ENCODE results near the gene PCGF1. TPM values are rescaled to one million over a fixed set of nuclear protein-coding genes. Genes with fewer than 3 reads are reported as not detected.

PCGF1 gene
- total RNA-seq, 1 donor from 2014 or later: 6.8 TPM

DNA sequence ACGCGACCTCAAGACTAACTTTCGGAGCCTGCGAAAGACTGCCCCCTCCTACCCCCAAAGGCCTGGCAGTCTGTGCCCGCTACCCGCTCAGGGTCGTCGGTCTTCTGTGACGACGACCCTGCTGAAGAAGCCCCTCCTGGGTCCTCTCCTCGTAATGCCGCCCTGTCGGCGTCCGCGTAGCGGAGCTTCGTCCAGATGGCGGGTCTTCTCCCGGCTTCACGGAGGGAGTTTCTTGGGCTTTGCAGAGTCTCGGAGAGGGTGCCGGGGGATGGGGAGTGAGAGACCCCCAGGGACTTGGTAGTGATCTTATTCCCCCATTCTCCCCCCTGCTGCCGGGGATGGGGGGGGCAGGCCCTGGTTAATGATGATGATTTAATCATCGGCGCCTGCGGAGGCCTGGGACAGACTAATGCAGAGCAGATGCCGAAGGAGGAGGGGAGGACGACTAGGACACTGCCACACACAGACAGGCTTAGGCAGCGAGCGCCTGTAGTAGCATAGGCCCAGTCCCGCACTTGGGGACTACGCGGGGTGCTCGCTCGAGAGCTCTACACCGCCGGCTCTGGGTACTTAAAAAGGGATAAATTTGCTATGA is 528 bp upstream of the PCGF1 start:
- Histone ChIP-seq H3K9me3 (ENCODE audit: control insufficient read depth in 3 of 3, low read length in 3 of 3) (no peaks in the 10 kb centered on the region), H3K9ac (ENCODE audit: low read depth in 1 of 3, low read length in 3 of 3) (peak overlapping the region; percentile 88 to 99 (median 98)), H3K36me3 (ENCODE audit: control insufficient read depth in 3 of 3, insufficient read depth in 3 of 3, low read length in 3 of 3) (peaks cover 16 to 19% (median 18%) of the 10 kb centered on the region in 3 donors), H3K27me3 (ENCODE audit: control insufficient read depth in 3 of 3, insufficient read depth in 3 of 3, low read length in 3 of 3) (peaks cover 35 to 53% (median 39%) of the 10 kb centered on the region in 3 donors), H3K4me3 (ENCODE audit: low read length in 3 of 3) (peak overlapping the region; percentile 97 to 100 (median 99)), H3K4me1 (ENCODE audit: control insufficient read depth in 3 of 3, insufficient read depth in 3 of 3, low read length in 3 of 3) (peaks cover 24 to 29% (median 26%) of the 10 kb centered on the region in 3 donors), H3K27ac (ENCODE audit: low read depth, low read length) (peak overlapping the region; percentile 98)

GRCh38 chr2:74505448-74506246 is 1.8 kb downstream of the PCGF1 start:
- Histone ChIP-seq H3K9ac (ENCODE audit: low read depth in 1 of 3, low read length in 3 of 3) (peak overlapping the region in 1 of 3 donors; percentile 25), H3K4me1 (ENCODE audit: control insufficient read depth in 3 of 3, insufficient read depth in 3 of 3, low read length in 3 of 3) (peaks cover 24 to 31% (median 26%) of the 10 kb centered on the region in 3 donors), H3K9me3 (ENCODE audit: control insufficient read depth in 3 of 3, low read length in 3 of 3) (no peaks in the 10 kb centered on the region), H3K27ac (ENCODE audit: low read depth, low read length) (no peak overlapping the region), H3K4me3 (ENCODE audit: low read length in 3 of 3) (peak overlapping the region; percentile 3 to 29 (median 7)), H3K27me3 (ENCODE audit: control insufficient read depth in 3 of 3, insufficient read depth in 3 of 3, low read length in 3 of 3) (peaks cover 31 to 53% (median 36%) of the 10 kb centered on the region in 3 donors), H3K36me3 (ENCODE audit: control insufficient read depth in 3 of 3, insufficient read depth in 3 of 3, low read length in 3 of 3) (peaks cover 16 to 19% (median 18%) of the 10 kb centered on the region in 3 donors)

- Histone ChIP-seq H3K27ac (ENCODE audit: low read depth, low read length) (peak overlapping the region; percentile 77), H3K27me3 (ENCODE audit: control insufficient read depth in 3 of 3, insufficient read depth in 3 of 3, low read length in 3 of 3) (peaks cover 31 to 58% (median 37%) of the 10 kb centered on the region in 3 donors), H3K4me3 (ENCODE audit: low read length in 3 of 3) (peak overlapping the region in 1 of 3 donors; percentile 86), H3K9me3 (ENCODE audit: control insufficient read depth in 3 of 3, low read length in 3 of 3) (no peaks in the 10 kb centered on the region), H3K9ac (ENCODE audit: low read depth in 1 of 3, low read length in 3 of 3) (no peak overlapping the region), H3K36me3 (ENCODE audit: control insufficient read depth in 3 of 3, insufficient read depth in 3 of 3, low read length in 3 of 3) (peaks cover 16 to 19% (median 18%) of the 10 kb centered on the region in 3 donors), H3K4me1 (ENCODE audit: control insufficient read depth in 3 of 3, insufficient read depth in 3 of 3, low read length in 3 of 3) (peaks cover 26 to 34% (median 26%) of the 10 kb centered on the region in 3 donors)
These were observed 2.9 kb downstream of the PCGF1 start for GRCh38 chr2:74504591-74504990.

- peak overlapping the region; percentile 59 to 79 (median 79) for H3K9ac ChIP-seq (ENCODE audit: low read depth in 1 of 3, low read length in 3 of 3)
- H3K9me3 ChIP-seq (ENCODE audit: control insufficient read depth in 3 of 3, low read length in 3 of 3): no peaks in the 10 kb centered on the region
- H3K36me3 ChIP-seq (ENCODE audit: control insufficient read depth in 3 of 3, insufficient read depth in 3 of 3, low read length in 3 of 3): peaks cover 16 to 19% (median 18%) of the 10 kb centered on the region in 3 donors
- peaks cover 37 to 65% (median 43%) of the 10 kb centered on the region in 3 donors for H3K27me3 ChIP-seq (ENCODE audit: control insufficient read depth in 3 of 3, insufficient read depth in 3 of 3, low read length in 3 of 3)
- peaks cover 31 to 40% (median 33%) of the 10 kb centered on the region in 3 donors for H3K4me1 ChIP-seq (ENCODE audit: control insufficient read depth in 3 of 3, insufficient read depth in 3 of 3, low read length in 3 of 3)
- peak overlapping the region; percentile 77 for H3K27ac ChIP-seq (ENCODE audit: low read depth, low read length)
- peak overlapping the region; percentile 61 to 86 (median 74) for H3K4me3 ChIP-seq (ENCODE audit: low read length in 3 of 3)
These were observed 3.7 kb downstream of the PCGF1 start for GRCh38 chr2:74503506-74504475.

DNA sequence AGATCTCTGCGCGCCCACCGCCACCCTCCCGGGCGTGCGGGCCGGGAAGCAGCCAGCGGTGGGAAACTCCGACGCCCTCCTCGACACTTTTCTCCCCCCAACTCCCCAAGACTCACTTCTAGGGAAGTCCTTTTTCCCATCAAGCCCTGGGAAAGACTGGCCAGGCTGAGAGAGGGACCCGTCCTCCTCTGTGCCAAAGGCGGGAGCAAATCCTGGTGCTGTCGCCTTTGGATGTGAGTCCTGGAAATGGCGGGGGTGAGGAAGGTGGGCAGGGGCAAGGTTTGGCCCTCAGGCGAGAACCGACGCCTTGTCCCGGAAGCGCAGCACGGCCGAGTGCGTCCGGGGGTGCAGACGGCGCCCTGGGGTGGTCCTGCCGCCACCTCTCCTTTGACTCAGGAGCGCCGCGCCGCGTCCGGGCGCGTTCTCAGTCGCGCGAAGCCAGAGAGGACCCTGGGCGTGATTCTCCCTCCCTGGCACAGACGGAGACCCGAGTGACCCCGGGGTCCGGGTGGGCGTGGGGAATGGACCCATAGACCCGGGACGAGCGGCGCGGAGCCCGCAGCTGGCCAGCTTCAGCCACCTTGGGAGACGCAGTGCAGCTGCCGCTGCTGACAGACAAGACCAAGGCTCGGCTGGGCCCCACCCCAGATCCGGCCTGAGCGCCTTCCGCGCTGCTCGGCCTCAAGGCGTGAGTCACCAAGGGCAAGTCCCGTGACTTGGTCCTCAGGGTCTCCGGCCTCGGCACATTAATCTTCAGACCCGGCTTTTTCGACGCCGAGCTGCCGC is 4.6 kb downstream of the PCGF1 start:
- Histone ChIP-seq H3K27me3 (ENCODE audit: control insufficient read depth in 3 of 3, insufficient read depth in 3 of 3, low read length in 3 of 3) (peaks cover 45 to 73% (median 52%) of the 10 kb centered on the region in 3 donors), H3K36me3 (ENCODE audit: control insufficient read depth in 3 of 3, insufficient read depth in 3 of 3, low read length in 3 of 3) (peaks cover 16 to 19% (median 18%) of the 10 kb centered on the region in 3 donors), H3K4me3 (ENCODE audit: low read length in 3 of 3) (peak overlapping the region; percentile 61 to 86 (median 74)), H3K9me3 (ENCODE audit: control insufficient read depth in 3 of 3, low read length in 3 of 3) (no peaks in the 10 kb centered on the region), H3K9ac (ENCODE audit: low read depth in 1 of 3, low read length in 3 of 3) (peak overlapping the region; percentile 59 to 79 (median 79)), H3K4me1 (ENCODE audit: control insufficient read depth in 3 of 3, insufficient read depth in 3 of 3, low read length in 3 of 3) (peaks cover 38 to 44% (median 40%) of the 10 kb centered on the region in 3 donors), H3K27ac (ENCODE audit: low read depth, low read length) (peak overlapping the region; percentile 77)

- Histone ChIP-seq H3K9ac (ENCODE audit: low read depth in 1 of 3, low read length in 3 of 3) (peak overlapping the region; percentile 59 to 79 (median 79)), H3K9me3 (ENCODE audit: control insufficient read depth in 3 of 3, low read length in 3 of 3) (no peaks in the 10 kb centered on the region), H3K4me1 (ENCODE audit: control insufficient read depth in 3 of 3, insufficient read depth in 3 of 3, low read length in 3 of 3) (peaks cover 42 to 47% (median 45%) of the 10 kb centered on the region in 3 donors), H3K4me3 (ENCODE audit: low read length in 3 of 3) (peak overlapping the region; percentile 61 to 86 (median 74)), H3K27ac (ENCODE audit: low read depth, low read length) (peak overlapping the region; percentile 77), H3K27me3 (ENCODE audit: control insufficient read depth in 3 of 3, insufficient read depth in 3 of 3, low read length in 3 of 3) (peaks cover 50 to 80% (median 59%) of the 10 kb centered on the region in 3 donors), H3K36me3 (ENCODE audit: control insufficient read depth in 3 of 3, insufficient read depth in 3 of 3, low read length in 3 of 3) (peaks cover 16 to 19% (median 18%) of the 10 kb centered on the region in 3 donors)
These were observed 5.3 kb downstream of the PCGF1 start for GRCh38 chr2:74502147-74502719.

GRCh38 chr2:74501335-74502071 is 6.0 kb downstream of the PCGF1 start:
- H3K4me3 ChIP-seq (ENCODE audit: low read length in 3 of 3): no peak overlapping the region
- peaks cover 37 to 42% (median 38%) of the 10 kb centered on the region in 3 donors for H3K4me1 ChIP-seq (ENCODE audit: control insufficient read depth in 3 of 3, insufficient read depth in 3 of 3, low read length in 3 of 3)
- H3K9me3 ChIP-seq (ENCODE audit: control insufficient read depth in 3 of 3, low read length in 3 of 3): no peaks in the 10 kb centered on the region
- peaks cover 15 to 16% (median 15%) of the 10 kb centered on the region in 3 donors for H3K36me3 ChIP-seq (ENCODE audit: control insufficient read depth in 3 of 3, insufficient read depth in 3 of 3, low read length in 3 of 3)
- peaks cover 54 to 82% (median 65%) of the 10 kb centered on the region in 3 donors for H3K27me3 ChIP-seq (ENCODE audit: control insufficient read depth in 3 of 3, insufficient read depth in 3 of 3, low read length in 3 of 3)
- no peak overlapping the region for H3K9ac ChIP-seq (ENCODE audit: low read depth in 1 of 3, low read length in 3 of 3)
- no peak overlapping the region for H3K27ac ChIP-seq (ENCODE audit: low read depth, low read length)

DNA sequence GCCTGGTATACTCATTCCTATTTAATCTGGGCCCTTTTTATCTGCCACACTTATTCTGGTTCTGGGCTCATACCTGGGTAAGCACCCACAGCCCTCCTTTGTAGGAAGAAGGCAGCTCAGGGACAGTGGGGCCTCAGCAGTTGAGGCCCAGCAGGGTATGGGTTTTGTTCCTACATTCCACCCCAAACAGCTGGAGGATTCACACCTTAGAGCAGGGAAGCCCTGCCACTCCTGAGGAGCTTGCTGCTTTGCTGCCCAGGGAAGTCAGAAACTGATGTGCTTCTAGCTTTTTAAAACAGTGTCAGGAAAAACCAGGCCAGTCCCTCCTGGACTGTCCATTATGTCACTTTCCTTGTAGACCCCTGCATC is 6.9 kb downstream of the PCGF1 start:
- Histone ChIP-seq H3K4me1 (ENCODE audit: control insufficient read depth in 3 of 3, insufficient read depth in 3 of 3, low read length in 3 of 3) (peaks cover 29 to 35% (median 30%) of the 10 kb centered on the region in 3 donors), H3K27me3 (ENCODE audit: control insufficient read depth in 3 of 3, insufficient read depth in 3 of 3, low read length in 3 of 3) (peaks cover 54 to 80% (median 66%) of the 10 kb centered on the region in 3 donors), H3K27ac (ENCODE audit: low read depth, low read length) (no peak overlapping the region)

More for the DNA sequence above, 6.9 kb downstream of the PCGF1 start:
- Histone ChIP-seq H3K4me3 (ENCODE audit: low read length in 3 of 3) (no peak overlapping the region), H3K9me3 (ENCODE audit: control insufficient read depth in 3 of 3, low read length in 3 of 3) (no peaks in the 10 kb centered on the region), H3K9ac (ENCODE audit: low read depth in 1 of 3, low read length in 3 of 3) (no peak overlapping the region), H3K36me3 (ENCODE audit: control insufficient read depth in 3 of 3, insufficient read depth in 3 of 3, low read length in 3 of 3) (peaks cover 10% of the 10 kb centered on the region in 3 donors)

Measured in skeletal muscle tissue (tissue), 4 donors.